ENCODE data around the gene DUSP11.

DUSP11 gene

DNA sequence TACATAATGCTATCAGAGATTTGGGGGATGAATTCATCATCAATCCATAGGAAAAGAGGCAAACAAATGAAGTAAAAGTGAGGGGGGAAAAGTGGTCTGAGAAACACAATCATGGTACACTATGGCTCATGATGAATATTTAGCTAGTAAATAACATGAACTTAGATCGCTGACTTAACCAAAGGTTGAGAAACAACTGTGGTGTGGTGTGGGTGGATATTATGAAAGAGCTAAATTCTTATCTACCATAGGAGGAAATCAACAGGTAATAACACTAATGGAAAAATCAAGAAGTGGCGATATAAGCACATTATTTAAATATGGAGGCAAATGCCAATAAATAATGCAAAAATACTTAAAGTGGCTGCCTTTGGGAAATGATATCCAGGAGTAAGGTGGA is 30.6 kb downstream of the DUSP11 start:
- DNase-seq (ENCODE audit: extremely low read depth, low read depth): no peak
- TF ChIP-seq, protein P1, sequence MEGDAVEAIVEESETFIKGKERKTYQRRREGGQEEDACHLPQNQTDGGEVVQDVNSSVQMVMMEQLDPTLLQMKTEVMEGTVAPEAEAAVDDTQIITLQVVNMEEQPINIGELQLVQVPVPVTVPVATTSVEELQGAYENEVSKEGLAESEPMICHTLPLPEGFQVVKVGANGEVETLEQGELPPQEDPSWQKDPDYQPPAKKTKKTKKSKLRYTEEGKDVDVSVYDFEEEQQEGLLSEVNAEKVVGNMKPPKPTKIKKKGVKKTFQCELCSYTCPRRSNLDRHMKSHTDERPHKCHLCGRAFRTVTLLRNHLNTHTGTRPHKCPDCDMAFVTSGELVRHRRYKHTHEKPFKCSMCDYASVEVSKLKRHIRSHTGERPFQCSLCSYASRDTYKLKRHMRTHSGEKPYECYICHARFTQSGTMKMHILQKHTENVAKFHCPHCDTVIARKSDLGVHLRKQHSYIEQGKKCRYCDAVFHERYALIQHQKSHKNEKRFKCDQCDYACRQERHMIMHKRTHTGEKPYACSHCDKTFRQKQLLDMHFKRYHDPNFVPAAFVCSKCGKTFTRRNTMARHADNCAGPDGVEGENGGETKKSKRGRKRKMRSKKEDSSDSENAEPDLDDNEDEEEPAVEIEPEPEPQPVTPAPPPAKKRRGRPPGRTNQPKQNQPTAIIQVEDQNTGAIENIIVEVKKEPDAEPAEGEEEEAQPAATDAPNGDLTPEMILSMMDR (IDR thresholded peaks at IDR 0.05; ENCODE audit: low read depth, low read length): no peak

DNA sequence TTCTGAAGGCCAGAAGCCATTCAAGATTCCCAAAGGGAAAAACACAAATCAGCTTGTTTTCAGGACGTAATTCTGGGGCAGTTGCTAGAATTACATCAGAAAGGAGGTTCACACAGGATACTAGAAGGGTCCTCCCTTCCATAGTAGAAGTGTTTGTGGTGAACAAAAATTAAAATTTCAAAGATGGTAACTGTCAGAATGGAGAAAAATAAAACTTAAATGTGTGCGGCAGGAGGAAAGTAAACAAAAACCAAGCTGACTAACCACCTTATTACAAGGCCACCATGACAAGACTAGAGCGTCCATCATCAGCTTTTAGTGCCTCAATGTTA is 33.1 kb downstream of the DUSP11 start:
- no peak for DNase-seq (ENCODE audit: extremely low read depth, low read depth)
- TF ChIP-seq, protein P1 (IDR thresholded peaks at IDR 0.05; ENCODE audit: low read depth, low read length): no peak

DNA sequence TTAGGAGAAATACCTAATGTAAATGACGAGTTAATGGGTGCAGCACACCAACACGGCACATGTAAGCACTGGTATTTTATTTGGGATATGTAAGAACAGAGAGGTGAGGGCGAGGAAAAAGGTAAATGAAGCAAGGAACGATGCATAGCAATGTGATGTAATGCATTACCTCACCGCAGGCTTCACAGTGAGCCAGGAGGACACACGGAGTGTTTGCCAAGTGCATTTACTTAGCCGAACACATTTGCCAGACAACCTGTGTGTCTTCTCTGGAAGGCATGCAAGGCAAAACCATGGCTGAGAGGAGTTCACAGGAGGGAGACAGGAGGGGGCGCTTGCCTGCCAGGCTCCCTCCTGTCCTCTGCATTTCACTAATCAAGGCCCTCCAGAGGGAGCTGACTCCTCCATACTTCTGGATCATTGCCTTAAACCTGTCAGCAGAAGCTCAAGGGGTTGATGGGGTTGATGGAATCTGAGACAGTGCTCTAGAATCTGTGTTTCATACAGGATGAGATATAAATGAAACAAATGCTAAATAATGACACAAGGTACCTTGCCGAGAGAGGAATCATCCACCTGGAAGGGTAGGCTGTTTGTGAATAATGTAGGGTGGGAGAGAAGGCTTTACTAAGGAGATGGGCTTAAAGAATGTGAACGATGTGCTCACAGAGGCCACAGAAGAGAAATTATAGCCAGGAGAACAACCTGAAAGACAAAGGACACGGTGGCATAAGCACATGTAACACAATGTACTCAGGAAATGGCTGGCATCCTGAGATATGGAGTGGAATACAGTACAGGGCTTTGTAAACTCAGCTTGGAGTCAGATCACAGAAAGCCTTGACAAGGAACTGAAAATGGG is 33.7 kb downstream of the DUSP11 start:
- TF ChIP-seq, protein P1 (IDR thresholded peaks at IDR 0.05; ENCODE audit: low read depth, low read length): no peak
- DNase-seq (ENCODE audit: extremely low read depth, low read depth): no peak

DNA sequence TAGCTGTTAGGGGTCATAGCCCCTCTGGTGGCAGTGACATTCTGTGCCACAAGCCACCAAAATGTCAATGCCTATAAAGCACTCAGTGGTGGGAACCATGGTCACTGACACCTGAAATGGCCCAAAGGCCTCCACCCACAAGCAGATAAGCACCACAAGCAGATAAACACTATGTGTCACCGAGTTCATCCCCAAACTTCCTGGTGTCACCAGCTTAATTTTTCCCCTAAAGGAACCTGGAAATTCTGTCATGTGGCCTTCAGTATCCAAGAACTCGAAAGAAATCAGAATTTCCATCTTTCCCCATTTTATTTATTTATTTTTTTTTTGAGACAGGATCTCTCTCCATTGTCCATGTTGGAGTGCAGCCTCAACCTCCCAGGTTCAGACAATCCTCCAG is 39.1 kb downstream of the DUSP11 start:
- TF ChIP-seq, protein P1 (IDR thresholded peaks at IDR 0.05; ENCODE audit: low read depth, low read length): no peak
- no peak for DNase-seq (ENCODE audit: extremely low read depth, low read depth)

DNA sequence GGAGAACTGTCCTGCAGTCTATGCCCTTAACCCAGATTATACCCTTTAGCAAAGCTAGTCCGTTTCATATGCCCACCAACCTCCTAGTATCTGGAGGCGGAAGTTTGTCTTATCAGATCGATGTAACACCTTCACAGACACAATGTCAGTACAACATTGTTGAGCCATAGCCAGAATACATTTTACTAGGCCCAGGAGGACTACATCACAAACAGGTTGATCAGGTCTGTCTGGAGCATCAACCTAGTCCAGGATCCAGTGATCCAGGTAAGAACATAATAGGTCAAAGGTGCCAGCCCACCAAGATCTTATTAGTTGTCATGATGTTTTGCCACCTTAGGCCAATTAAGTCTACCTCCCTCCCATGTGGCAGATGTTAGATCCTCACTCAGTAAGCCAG is 40.8 kb downstream of the DUSP11 start:
- DNase-seq (ENCODE audit: extremely low read depth, low read depth): no peak
- TF ChIP-seq, protein P1 (IDR thresholded peaks at IDR 0.05; ENCODE audit: low read depth, low read length): no peak

DNA sequence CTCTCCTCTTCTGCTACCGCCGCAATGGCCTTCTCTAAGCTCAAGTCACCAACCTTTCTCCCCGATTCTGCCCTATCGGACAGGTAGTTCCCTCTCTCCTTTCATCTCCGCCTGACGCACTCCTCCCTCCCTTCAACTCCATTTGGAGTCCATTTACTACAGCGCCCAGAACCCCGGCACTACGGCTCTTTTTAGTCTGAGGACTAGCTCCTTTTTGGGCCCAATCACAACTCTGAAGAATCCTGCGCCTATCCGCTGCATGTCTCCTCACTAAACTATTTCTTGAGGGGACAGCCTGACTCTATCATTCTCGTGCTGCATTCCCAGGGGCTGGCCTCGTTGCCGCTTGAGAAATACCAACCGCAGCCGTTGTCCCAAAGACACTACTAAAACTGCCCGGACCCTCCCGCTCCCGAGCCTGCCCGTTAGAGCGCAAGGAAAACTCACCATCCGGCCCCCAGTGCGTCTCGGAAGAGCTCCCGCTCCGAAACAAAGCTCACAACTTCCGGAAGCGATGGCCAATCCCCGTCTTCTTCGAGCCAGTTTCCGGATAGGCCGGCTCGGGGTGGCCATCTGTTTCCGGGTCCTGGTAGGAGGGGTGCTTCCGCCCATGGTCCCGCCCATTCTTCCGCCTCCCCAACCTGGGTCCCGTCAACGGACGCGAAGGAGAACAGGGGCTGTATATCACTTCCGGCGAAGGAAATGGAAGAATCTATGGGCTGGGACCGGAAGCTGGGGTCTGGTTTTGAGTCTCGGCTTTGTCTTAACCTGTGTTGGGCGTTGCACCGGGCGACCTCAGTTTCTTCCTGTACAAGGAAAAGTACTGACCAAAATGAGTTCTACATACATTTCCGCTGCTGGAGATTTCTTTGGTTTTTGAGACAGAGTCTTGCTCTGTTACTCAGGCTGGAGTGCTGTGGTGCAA is 42.8 kb downstream of the DUSP11 start, which contains the start of gene TPRKB:
Gene TPRKB, minus strand, starts transcription at position 491 of the 925 bp plus-strand sequence. CDS start 2,776 bp downstream, outside the sequence.
- TF ChIP-seq, protein P1 (IDR thresholded peaks at IDR 0.05; ENCODE audit: low read depth, low read length): no peak
- peak; percentile 92 for DNase-seq (ENCODE audit: extremely low read depth, low read depth)

DNA sequence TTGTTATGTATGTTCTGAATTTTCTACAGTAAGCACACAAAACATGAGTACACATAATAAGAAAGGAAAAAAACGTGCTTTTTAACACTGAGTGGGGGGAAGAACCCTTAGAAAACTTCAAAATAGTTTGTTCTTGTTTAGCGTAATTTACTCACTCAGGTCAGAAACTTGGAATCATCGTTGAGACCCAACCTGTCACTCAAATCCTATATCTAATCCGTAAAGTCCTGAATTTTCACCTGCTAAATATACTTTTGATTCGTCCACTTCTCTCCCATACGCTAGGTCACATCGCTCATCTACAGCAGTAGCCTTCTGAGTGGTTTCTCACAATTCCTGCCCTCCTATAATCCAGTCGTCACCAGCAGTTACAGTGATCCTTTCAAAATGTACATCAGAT is 43.5 kb downstream of the DUSP11 start:
- TF ChIP-seq, protein P1 (IDR thresholded peaks at IDR 0.05; ENCODE audit: low read depth, low read length): no peak
- DNase-seq (ENCODE audit: extremely low read depth, low read depth): no peak

Measured in AG09319 (cell line).